HepG2 (cell line): Measurements from ENCODE around the gene CLDN9. TPM values are rescaled to one million over a fixed set of nuclear protein-coding genes. Genes with fewer than 3 reads are reported as not detected.

ENCODE experiments used
- ATAD3A ChIP-seq: sonication (generic); formaldehyde crosslinking; IDR thresholded peaks from 2 replicates; pipeline ENCODE4 v1.4.0; 2020; ENCODE audit warnings: missing genetic modification reagents
- CCDC6 ChIP-seq: sonication (generic); formaldehyde crosslinking; IDR thresholded peaks from 2 replicates; pipeline ENCODE4 v1.8.1; 2022; ENCODE audit warnings: mild to moderate bottlenecking, missing genetic modification reagents, moderate library complexity
- CREB3 ChIP-seq: sonication (generic); formaldehyde crosslinking; IDR thresholded peaks from 2 replicates; pipeline ENCODE4 v1.5.0; 2020; ENCODE audit warnings: missing genetic modification reagents
- FOXJ3 ChIP-seq: sonication (generic); formaldehyde crosslinking; IDR thresholded peaks from 2 replicates; pipeline ENCODE4 v1.4.0; 2020; ENCODE audit warnings: missing genetic modification reagents, mild to moderate bottlenecking, borderline replicate concordance
- HNRNPK ChIP-seq: fragments of 200-400 bp; formaldehyde crosslinking; IDR thresholded peaks from 2 replicates; pipeline ENCODE4 v1.6.1; 2018; ENCODE audit warnings: low read length, low read depth, moderate library complexity, mild to moderate bottlenecking; ENCODE audit not compliant: poor library complexity, severe bottlenecking
- KDM5B ChIP-seq: sonication (generic); formaldehyde crosslinking; IDR thresholded peaks from 2 replicates; pipeline ENCODE4 v1.4.0; 2020; ENCODE audit warnings: missing genetic modification reagents, mild to moderate bottlenecking, borderline replicate concordance
- NFAT5 ChIP-seq: sonication (generic); formaldehyde crosslinking; IDR thresholded peaks from 2 replicates; pipeline ENCODE4 v1.4.0; 2020; ENCODE audit warnings: missing genetic modification reagents
- NFKBIZ ChIP-seq: IDR thresholded peaks from 2 replicates; pipeline ENCODE4 v1.6.1; 2018; ENCODE audit warnings: missing genetic modification reagents, missing compliant biosample characterization
- POGZ ChIP-seq: sonication (generic); formaldehyde crosslinking; IDR thresholded peaks from 2 replicates; pipeline ENCODE4 v1.4.0; 2020; ENCODE audit warnings: mild to moderate bottlenecking, missing genetic modification reagents
- RBM22 ChIP-seq: fragments of 200-400 bp; formaldehyde crosslinking; optimal IDR thresholded peaks from 2 replicates; pipeline ENCODE3; 2017; ENCODE audit warnings: mild to moderate bottlenecking, low read length, moderate library complexity
- RFXAP ChIP-seq: sonication (generic); formaldehyde crosslinking; IDR thresholded peaks from 2 replicates; pipeline ENCODE4 v1.4.0; 2020; ENCODE audit warnings: missing genetic modification reagents, borderline replicate concordance
- SATB2 ChIP-seq: sonication (generic); formaldehyde crosslinking; IDR thresholded peaks from 2 replicates; pipeline ENCODE4 v1.5.0; 2020; ENCODE audit warnings: missing genetic modification reagents
- SIX1 ChIP-seq: sonication (generic); formaldehyde crosslinking; IDR thresholded peaks from 2 replicates; pipeline ENCODE4 v1.4.0; 2020; ENCODE audit warnings: missing genetic modification reagents, borderline replicate concordance
- ZFYVE20 ChIP-seq: sonication (generic); formaldehyde crosslinking; IDR thresholded peaks from 2 replicates; pipeline ENCODE4 v1.8.0; 2023; ENCODE audit warnings: low read depth, mild to moderate bottlenecking, moderate library complexity, missing genetic modification reagents, borderline replicate concordance
- ZNF562 ChIP-seq: sonication (generic); formaldehyde crosslinking; IDR thresholded peaks from 2 replicates; pipeline ENCODE4 v1.8.0; 2022; ENCODE audit warnings: missing genetic modification reagents, borderline replicate concordance
- polyA plus RNA-seq, 8 experiments: library from polyadenylated mRNA; depleted of rRNA in 3 of 8; stranded (reverse) in 7 of 8; unstranded in 1 of 8; fragments of >200 nt; fragmentation: Illumina TruSeq in 4 of 8; extraction: Trizol in 4 of 8; gene quantifications; 2 replicates each; pipeline versions ENCODE4 v1.2.1 to v1.2.3, GENCODE V29; 2011 to 2016; ENCODE audit warnings: low read depth in 4 of 8, missing spikeins in 1 of 8, mixed read lengths in 1 of 8; ENCODE audit not compliant: insufficient read depth in 1 of 8
- total RNA-seq, 5 experiments: library from RNA; depleted of rRNA; stranded (reverse); fragments of >200 nt; fragmentation: Illumina TruSeq; extraction: Trizol; gene quantifications; 2 replicates each; pipeline ENCODE4 v1.2.3, GENCODE V29; 2016; ENCODE audit warnings: low read depth in 1 of 5
- TF ChIP-seq, protein P1 (sequence below), 2 experiments: sonication (generic) in 1 of 2; formaldehyde crosslinking in 1 of 2; IDR thresholded peaks; 2 replicates each; pipeline versions ENCODE4 v1.4.0 to v1.6.1; 2018 to 2020; ENCODE audit warnings: missing genetic modification reagents in 2 of 2, borderline replicate concordance in 1 of 2, low read depth in 1 of 2, mild to moderate bottlenecking in 1 of 2, missing biosample characterization in 1 of 2
- TF ChIP-seq, protein P2 (sequence below): sonication (generic); formaldehyde crosslinking; IDR thresholded peaks from 2 replicates; pipeline ENCODE4 v1.4.0; 2020; ENCODE audit warnings: missing genetic modification reagents, borderline replicate concordance

The CLDN9 gene
- total and polyA plus RNA-seq, 2 of the 13 experiments (the other 11 are each of a cell fraction or from before 2014, with no cell fraction given) = 0.15 to 0.26 TPM

DNA sequence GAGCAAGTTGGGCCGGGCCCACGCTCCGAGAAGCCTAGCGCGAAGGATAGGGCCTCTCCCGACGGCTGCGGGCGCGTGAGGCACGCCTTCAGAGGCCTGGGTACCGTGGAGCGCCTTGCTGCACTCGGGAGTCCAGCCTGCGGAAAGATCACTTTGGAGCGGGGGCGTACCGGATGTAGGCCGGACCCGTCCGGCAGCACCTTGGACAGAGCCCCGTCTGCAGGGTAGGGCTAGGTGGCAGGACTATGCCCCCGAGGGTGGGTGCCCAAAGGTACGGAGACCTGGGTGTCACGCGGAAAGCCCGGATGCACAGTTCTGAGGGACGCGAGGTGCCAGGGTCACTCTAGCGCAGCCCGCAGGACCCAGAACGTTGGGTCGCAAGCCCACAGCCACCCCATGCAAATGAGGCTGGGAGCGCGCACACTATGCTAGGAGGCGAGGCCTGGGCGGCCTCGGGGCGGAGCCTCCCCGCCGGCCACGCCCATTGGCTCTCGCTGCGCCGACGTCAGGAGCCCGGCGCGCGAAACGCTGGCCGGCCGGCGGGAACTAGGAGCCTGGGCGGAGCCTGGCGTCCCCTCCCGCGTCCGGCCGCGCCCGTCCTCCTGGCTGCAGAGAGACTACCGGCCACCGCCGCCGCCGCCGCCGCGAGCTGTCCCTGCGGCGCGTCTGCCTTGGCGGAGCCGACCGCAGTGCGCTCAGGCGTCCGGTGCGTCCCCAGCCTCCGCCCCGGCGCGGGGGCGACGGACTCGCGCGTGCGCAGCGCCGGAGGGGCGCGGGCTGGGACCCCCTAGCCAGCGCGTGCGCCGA is 43.8 kb upstream of the CLDN9 start, which contains the start of gene PAQR4 (continued):
- TF ChIP-seq NFAT5 (CRISPR knock-in tag) = peak; percentile 91; the same call in 1 of the 2 replicates
- TF ChIP-seq RFXAP (CRISPR knock-in tag) = no peak; the same call in 1 of the 2 replicates
- TF ChIP-seq NFKBIZ (CRISPR knock-in tag) = peak; percentile 97
- no peak for TF ChIP-seq CREB3
- TF ChIP-seq ZNF562 = no peak
- TF ChIP-seq POGZ (CRISPR knock-in tag) = 0 out of 2 replicates have a peak, but pooled peaks have one; percentile 59
- TF ChIP-seq ZFYVE20 (CRISPR knock-in tag) = peak; percentile 80; the same call in 1 of the 2 replicates
- no peak for TF ChIP-seq HNRNPK
- TF ChIP-seq, protein P1, sequence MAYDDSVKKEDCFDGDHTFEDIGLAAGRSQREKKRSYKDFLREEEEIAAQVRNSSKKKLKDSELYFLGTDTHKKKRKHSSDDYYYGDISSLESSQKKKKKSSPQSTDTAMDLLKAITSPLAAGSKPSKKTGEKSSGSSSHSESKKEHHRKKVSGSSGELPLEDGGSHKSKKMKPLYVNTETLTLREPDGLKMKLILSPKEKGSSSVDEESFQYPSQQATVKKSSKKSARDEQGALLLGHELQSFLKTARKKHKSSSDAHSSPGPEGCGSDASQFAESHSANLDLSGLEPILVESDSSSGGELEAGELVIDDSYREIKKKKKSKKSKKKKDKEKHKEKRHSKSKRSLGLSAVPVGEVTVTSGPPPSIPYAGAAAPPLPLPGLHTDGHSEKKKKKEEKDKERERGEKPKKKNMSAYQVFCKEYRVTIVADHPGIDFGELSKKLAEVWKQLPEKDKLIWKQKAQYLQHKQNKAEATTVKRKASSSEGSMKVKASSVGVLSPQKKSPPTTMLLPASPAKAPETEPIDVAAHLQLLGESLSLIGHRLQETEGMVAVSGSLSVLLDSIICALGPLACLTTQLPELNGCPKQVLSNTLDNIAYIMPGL (CRISPR knock-in tag; IDR thresholded peaks at IDR 0.05; ENCODE audit: borderline replicate concordance in 1 of 2, low read depth in 1 of 2) = peak; percentile 73 to 79
- peak; percentile 83; the same call in 1 of the 2 replicates for TF ChIP-seq CCDC6 (CRISPR knock-in tag)
- peak; percentile 55; the same call in 1 of the 2 replicates for TF ChIP-seq FOXJ3 (CRISPR knock-in tag)
- peak; percentile 98 for TF ChIP-seq KDM5B (CRISPR knock-in tag)
- TF ChIP-seq SIX1 = peak; percentile 53; the same call in 1 of the 2 replicates
- no peak for TF ChIP-seq RBM22
- TF ChIP-seq, protein P2, sequence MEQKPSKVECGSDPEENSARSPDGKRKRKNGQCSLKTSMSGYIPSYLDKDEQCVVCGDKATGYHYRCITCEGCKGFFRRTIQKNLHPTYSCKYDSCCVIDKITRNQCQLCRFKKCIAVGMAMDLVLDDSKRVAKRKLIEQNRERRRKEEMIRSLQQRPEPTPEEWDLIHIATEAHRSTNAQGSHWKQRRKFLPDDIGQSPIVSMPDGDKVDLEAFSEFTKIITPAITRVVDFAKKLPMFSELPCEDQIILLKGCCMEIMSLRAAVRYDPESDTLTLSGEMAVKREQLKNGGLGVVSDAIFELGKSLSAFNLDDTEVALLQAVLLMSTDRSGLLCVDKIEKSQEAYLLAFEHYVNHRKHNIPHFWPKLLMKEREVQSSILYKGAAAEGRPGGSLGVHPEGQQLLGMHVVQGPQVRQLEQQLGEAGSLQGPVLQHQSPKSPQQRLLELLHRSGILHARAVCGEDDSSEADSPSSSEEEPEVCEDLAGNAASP (CRISPR knock-in tag) = peak; percentile 76
- no peak; the same call in 1 of the 2 replicates for TF ChIP-seq ATAD3A (CRISPR knock-in tag)
- peak; percentile 89 for TF ChIP-seq SATB2 (CRISPR knock-in tag)
